Astrocyte of the hippocampus (primary cell): ENCODE measurements around the gene ZSCAN29.
A peak's percentile ranks its signal among the peaks of the same experiment; 100 is the strongest.
"Not testable (repeated sequence)": the region's sequence is repeated elsewhere in the genome, so short reads cannot be mapped to it uniquely, and the experiment has no call there.

Experiments used
- DNase-seq: peaks from one replicate; pipeline ENCODE4 v3.0.0; 2011; ENCODE audit warnings: low read depth, low spot score

ZSCAN29 gene

DNA sequence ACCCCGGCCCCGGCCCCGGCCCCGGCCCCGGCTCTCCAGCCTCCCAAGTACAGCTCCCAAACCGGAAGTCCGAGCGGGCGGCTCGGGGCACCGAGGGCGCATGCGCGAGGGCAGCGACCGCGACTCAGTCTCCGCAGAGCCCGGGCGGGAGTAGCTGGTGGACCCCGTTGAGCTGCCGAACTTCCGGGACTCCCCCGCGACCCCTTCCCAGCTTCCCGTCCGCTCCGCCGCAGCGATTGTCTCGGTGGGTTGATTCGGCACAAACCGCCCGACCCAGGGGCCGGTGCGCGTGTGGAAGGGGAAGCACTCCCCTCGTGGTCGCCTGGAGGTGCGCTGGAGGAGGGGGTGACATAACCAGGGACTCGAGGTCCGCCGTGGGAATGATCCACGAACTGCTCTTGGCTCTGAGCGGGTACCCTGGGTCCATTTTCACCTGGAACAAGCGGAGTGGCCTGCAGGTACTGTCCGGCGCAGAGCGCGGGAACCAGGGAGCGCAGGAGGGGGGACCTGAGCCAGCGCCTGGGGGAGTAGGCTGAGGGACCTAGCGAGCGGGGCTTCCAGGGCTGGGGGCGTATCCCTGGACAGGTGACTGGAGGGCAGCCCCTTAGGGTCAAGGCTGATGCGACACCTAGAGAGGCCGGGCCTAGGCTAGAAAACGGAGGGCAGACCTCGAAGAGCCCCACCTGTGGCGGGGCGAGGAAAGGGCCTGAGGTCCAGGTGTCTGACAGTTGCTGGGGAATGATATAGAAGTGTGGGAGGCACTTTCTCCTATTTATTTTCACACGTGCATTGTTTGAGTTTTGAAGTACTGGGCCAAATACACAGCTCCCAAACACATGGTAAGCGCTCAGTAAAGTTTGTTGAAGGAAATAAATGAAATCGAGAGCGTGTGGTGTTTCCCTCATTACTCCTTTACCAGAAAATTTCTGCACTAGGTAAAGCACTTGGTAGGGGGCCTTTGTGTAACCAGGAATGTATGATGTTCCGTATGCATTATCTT, at the start of gene ZSCAN29, which contains the start of gene TUBGCP4:
Gene ZSCAN29, minus strand, starts transcription at position 69 of the 1,000 bp plus-strand sequence. CDS start 1,130 bp downstream, outside the sequence.
Gene TUBGCP4, plus strand, starts transcription at position 127 of the 1,000 bp plus-strand sequence. Its CDS starts 254 bp downstream, at position 381.
- peak; percentile 92 for DNase-seq

DNA sequence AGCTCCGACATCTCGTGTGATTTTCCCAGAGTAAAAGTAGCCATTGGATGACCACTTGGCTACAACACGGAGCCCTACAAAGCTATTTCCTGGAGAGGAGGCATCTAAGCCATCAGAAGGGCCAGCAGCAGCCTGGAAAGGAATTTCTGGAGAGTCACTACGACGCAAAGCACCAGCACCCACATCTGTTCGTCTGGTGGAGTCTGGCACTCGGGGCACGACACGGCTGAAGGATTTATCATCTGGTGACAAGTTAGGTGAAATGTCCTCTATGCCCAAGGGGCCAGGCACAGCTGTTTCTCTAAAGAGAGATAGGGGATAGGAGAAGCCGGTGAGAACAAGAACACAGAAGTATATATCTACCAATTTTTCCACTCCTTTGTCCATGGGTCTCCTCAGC, 49.6 kb upstream of the ZSCAN29 start:
- DNase-seq, result no peak

DNA sequence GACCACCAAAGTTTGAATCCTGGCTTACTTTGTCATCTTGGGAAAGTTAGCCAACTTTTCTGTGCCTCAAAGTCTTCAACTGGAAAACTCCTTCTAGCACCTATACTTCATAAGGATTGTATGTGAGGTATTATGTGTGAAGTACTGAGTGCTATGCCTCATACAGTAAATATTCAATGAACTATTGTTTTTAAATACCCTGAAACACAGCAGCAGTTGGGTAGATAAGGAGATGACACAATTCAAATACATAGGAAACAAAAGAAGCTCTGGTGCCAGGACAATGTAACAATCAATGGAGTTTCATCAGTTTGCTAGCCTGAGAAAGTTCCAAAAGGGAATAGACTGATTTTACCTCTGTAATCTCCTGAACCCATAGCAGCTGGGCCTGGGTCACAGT, 43.4 kb upstream of the ZSCAN29 start:
- DNase-seq, result no peak

DNA sequence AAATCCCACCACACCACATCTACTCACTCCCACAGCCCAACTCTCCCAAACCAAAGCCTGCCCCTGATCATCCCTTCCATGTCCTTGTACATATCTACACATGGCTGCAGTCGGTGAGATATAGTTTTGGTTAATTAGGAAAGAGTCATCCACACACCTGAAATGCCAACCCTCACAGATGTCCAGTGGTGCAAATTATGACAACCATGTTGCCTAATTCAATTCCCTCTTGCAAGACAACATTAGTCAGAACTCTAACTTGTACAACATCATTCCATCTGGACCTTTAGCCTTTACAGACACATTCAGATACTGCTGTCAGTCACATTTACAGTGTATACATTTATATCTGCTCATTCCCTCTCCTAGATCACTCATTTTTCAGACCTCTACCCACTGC, 41.3 kb upstream of the ZSCAN29 start:
- no peak for DNase-seq

DNA sequence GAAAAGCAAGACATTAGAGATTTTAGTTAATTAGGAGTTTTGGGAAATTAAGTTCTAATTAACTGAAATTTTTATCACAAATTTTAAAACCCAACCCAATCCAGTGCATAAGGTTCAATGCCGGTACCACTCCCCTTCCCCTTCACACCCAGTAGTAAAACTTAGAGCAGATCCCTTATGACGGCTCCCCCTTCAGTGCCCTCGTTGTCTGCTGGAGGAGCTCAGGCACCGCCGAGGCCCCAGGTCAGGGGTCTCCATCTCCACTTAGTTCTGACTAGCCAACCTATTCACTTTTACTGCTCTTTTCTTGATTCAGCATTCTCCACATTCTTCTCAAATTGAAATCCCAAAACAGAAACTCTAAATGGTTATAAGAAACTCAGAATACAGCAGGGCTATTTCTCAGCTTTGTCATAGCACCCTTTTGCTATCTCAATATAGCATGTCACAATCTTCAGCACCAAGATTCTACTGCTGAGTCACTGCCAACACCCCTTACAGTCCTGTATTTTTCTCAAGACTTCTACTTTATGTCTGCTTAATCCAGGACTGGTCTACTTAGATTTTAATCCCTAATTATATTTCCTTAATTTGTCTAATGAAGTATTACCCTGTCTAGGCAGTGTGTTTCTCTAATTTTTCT, 39.9 kb upstream of the ZSCAN29 start:
- DNase-seq, result peak; percentile 16

DNA sequence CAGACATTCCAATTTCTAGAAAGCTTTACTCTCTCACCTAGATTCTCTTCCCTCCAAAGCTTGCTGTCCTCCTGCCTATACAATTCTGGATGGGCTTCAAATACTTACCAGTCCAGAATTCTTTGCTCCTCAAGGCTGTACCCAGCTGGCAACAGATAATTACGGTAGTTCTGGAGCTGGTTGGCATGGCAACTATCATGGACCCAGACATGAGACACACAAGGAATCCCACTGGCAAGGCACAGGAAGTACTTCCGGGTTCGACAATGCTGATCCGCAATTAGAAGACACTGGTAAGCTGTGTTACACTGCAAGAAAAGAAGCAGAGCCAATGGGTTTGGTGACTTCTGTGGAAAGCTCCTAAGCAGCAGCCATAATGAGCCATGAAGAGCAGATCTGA, 37.9 kb upstream of the ZSCAN29 start:
- no peak for DNase-seq

DNA sequence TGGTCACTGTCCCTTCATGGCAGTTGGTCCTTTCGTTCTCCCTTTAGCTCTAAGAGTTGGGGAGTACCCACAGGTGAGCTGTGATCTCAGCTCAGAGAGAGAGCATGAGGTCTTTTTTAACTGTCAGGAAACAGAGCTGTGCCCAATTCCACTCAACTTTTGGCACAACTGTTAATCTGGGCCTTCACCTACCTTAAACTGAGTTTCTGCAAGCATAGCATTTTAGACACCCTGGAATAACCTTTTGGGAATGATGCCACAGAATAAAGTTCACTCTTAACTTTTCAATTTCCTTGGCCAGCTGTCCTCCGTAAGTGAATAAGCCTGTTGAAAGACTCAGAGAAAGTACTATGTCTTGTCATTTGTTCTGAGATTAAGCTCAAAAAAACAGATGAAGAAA, 36.0 kb upstream of the ZSCAN29 start:
- no peak for DNase-seq

DNA sequence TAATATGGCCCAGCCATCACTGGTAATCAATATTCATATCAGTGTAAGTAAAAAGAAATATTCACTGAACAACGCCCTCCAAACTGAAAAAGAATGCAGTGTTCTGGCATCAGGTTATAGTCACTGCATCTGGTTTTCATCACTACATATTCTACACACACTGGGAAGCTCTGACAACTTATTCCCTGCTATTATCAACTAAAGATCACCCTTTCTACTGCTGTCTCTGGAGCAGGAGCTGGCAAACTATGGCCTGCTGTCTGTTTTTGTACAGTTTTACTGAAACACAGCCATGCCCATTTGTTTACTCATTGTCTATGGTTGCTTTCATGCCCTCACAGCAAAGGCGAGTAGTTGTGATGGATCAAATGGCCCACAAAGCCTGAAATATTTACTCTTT, 35.3 kb upstream of the ZSCAN29 start:
- no peak for DNase-seq

DNA sequence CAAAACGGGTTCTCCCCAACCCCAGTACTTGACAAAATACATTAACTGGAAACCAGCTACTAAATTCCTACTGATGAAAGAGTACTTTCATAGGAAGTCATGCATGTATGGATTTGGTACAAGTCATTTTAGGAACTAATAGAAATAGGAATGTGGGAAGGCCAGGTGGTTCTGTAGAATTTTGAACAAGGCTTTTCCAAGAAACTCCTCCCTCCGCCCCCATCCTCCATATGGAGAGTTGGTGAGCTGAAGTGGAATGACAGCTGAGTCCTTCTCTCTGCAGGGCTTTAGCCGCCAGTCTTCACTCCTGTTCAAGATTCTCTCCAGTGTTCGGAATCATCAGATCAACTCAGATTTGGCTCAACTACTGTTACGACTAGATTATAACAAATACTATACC, 33.3 kb upstream of the ZSCAN29 start:
- no peak for DNase-seq

DNA sequence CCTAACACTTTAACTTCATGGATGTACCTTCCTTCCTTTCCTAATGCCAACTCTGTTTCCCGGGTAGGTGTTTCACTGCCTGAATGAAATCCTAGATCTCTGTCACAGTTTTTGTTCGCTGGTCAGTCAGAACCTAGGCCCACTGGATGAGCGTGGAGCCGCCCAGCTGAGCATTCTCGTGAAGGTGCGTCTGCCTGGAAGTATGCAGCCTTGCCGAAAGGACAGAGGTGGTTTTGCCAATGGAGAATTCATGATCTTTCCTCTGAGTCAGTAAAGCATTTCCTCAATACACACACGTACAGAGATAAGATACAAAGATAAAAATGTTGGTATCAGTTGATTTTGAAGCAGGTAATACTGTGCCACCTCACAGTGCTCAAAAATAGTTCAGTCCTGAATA, 32.8 kb upstream of the ZSCAN29 start:
- DNase-seq, result no peak

DNA sequence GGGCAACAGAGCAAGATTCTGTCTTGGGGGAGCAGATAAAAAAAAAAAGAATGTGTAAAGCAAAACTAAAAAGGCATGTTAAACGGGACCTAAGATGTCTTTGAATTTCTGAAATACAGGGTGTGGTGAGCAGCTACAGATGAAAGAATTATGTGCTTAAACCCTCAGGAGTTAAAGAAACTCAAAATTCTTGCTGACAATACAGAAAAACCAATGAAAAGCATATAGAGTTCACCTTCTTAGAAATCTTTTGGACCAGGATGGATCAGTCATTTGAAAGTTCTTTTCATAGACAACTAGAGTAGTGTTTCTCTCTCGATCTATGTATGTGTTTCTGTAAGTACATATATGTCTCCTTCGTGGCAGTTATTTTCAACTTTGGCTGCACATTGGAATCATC, 31.4 kb upstream of the ZSCAN29 start:
- no peak for DNase-seq

DNA sequence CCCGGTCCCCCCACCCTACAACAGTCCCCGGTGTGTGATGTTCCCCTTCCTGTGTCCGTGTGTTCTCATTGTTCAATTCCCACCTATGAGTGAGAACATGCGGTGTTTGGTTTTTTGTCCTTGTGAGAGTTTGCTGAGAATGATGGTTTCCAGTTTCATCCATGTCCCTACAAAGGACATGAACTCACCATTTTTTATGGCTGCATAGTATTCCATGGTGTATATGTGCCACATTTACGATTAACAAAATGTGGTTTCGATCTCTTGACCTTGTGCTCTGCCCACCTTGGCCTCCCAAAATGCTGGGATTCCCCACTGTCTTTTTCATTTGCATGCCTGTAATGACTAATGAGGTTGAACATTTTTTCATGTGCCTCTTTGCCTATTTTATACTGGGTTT, 22.7 kb upstream of the ZSCAN29 start:
- not testable (repeated sequence) for DNase-seq

DNA sequence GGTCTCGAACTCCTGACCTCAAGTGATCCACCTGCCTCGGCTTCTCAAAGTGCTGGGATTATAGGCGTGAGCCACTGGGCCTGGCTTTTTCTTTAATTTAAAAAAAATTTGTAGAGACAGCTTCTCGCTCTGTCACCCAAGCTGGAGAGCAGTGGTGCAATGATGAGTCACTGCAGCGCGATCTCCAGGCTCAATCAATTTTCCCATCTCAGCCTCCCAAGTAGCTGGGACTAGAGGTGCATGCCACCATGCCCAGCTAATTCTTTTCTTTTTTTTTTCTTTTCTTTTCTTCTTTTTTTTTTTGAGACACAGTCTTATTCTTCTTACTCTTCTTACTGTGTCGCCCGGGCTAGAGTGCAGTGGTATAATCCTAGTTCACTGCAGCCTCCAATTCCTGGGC, 19.9 kb upstream of the ZSCAN29 start:
- DNase-seq, result peak; percentile 11

DNA sequence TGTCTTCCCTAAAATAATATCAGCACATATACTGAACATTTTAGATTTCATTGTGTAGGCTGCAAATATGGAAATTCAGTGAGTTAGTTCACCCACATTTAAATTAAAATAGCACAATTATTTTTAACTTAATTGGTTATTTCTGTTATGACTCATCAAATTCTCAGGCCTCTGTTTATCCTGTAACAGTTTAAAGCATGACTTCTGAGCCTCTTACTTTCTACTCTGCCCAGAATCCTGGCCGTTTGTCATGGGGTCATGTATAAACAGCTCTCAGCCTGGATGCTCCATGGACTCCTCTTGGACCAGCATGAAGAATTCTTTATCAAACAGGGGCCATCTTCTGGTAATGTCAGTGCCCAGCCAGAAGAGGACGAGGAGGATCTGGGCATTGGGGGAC, 12.2 kb upstream of the ZSCAN29 start:
- peak; percentile 50 for DNase-seq

DNA sequence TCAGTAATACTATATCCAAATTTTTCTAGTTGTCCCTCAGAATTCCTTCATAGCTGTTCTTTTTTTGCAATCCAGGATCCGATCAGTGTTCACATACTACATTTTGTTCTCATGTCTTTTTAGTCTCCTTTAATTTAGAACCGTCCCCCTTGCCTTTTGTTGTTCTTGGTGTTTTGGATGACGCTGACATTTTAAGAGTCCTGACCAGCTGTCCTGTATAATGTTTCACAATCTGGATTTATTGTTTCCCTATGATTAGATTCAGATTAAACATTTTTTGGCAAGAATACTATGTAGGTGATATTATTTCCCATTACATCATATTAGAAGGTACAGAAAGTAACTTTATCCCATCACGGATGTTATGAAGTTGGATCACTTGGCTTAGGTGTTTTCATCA, 11.5 kb upstream of the ZSCAN29 start:
- DNase-seq, result no peak

DNA sequence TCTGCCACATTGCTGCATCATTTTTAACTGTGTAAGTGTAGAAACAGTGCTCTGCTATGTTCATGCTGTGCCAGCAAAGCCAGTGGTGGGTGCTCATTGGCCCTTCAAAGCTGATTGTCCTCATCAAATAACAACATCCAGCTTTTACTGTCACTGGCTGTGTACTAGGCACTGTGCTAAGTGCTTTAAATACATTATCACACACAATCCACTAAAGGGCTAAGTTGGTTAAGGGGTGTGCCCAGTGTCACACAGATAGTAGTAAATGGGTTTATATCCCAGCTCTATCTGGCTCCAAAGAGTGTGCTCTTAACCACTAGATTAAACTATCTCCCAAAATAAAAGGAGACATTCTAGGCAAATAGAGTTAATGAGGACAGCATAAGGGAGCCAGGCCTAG, 7.8 kb upstream of the ZSCAN29 start:
- DNase-seq, result no peak

DNA sequence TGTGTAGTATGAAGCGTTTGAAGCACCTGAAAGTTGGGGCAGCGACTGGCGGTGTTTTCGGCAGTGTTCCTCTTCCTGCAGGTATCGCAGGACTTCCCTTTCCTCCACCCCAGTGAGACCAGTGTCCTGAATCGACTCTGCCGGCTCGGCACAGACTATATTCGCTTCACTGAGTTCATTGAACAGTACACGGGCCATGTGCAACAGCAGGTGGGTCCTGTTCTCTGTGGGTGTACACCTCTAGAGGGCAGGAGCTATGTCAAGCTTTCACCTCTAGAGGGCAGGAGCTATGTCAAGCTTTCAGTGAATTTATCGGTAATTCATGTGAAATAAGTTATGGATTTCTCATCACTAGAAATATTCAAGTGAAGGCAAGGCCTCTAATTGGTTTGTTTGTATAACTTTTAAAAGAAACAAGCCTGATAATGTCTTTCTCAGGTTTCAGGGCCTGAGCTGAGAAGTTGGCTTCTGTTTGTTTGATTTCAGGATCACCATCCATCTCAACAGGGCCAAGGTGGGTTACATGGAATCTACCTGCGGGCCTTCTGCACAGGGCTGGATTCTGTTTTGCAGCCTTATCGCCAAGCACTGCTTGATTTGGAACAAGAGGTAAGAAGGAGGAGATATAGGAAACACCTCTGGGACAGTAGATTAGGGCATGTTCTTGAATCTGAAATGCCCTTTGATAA, 5.3 kb upstream of the ZSCAN29 start:
- peak; percentile 41 for DNase-seq

DNA sequence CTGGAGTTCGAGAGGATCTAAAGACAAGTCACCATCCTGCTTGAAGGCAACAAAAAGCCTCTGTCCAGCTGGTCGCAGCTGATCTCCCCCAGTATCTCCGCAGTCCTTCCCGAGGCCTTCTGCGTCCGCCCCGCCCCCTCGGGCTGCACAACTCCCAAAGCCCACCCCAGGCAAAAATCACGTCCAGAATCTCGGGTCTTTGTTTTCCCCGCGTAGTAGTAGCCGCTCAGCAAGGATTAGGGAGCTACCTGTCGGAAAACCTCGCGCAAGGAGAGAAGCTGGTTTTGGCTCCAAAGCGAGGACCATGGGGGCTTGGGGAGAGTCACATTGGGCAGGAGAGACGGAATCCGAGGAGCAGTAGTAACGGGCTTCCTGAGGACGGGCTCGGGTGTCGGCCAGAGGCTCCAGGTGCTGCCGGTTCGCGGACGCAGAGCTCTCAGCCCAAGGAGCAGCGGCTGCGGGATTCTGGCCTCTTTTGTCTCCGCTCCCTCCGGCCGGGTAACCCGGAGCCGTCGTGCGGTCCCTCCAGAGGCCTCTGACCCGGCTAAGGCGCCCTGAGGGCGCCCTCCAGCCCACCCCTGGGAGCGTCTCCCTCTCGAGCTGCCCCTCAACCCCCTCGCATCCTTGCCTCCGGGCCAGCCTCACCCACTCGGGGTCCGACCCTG, 401 bp downstream of the ZSCAN29 start:
- peak; percentile 48 for DNase-seq

DNA sequence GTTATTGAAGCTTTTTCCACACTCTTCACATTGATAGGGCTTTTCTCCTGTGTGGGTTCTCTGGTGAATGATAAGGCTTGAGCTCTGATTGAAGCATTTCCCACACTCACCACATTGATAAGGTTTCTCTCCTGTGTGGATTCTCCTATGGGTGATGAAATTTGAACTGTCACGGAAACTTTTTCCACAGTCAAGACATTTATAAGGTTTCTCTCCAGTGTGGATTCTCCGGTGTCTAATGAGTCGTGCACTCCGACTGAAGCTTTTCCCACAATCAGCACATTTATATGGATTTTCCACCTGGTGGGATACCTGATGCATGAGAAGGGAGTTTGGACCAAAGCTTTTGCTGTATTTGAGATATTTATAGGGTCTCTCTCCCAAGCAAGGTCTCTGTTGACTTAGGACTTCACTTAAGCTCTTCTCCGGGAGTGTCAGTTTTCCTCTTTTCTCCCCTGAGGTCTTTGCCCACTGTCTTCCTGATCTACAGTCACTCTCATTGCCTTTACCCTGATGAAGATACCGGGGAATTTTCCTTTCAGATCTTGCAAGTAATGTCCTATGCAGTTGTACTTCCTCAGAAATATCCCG, 9.4 kb downstream of the ZSCAN29 start:
- DNase-seq, result no peak

DNA sequence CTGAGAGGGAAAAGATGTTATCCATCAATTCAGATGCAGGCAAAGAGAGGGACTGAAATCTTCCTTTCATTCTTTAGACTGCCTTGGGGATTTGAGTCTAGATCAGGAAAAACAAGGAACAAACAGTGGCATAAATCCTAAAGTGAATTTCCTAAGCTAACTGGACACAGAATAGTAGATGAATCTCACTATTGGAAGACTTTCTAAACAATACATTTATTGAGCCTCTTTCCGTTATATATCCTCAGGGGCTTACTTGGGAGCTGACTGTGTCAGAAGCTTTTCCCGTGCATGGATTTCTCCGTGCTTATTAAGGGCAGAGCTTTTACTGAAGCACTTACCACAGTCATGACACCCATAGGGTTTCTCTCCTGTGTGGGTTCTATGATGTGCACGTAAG, 10.0 kb downstream of the ZSCAN29 start:
- DNase-seq, result no peak

DNA sequence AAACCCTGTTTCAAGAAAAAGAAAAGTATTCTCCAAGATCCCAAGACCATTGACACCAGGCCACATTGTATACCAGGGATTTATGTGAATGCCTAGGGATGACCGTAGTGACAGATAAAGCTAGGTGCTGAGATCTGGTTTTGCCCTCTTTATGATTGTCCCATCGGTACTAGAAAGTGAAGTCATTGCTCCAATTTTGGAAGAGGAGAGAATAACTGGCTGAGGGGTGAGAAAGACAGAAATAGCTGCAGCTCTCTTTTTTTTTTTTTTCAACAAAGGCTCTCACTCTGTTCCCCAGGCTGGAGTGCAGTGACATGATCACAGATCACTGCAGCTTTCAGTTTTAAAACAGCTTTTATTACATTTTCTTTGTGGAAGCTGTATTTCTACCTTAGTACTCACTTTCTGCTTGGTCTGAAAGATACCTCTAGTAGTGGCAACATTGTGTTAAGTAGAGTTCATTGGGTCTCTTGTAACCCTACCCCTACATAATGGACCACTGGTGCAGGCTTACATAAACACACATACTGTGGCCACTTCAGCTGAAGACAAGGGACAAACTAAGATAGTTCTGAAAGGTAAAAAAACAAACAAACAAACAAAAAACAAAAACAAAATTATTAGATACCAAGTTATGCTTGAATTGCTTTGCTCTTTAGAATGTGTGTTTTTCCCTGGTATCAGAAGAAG, 18.0 kb downstream of the ZSCAN29 start:
- DNase-seq, result no peak
